Endothelial cell of umbilical vein (primary cell): ENCODE results near the gene POU2F3. TPM values are rescaled to one million over a fixed set of nuclear protein-coding genes. Genes with fewer than 3 reads are reported as not detected.

Source experiments
- BruUV-seq: library from RNA; stranded (reverse); fragments of 400-500 nt; replicated peaks from 2 replicates; lab custom pipeline; 2021; lab: Mats Ljungman, UMichigan
- CTCF ChIA-PET: fragments of 300-600, 350-600 bp; sonication (Branson Sonifier 250); formaldehyde crosslinking; loops from one replicate; lab custom pipeline; 2021; ENCODE audit warnings: antibody characterized with exemption, inconsistent platforms; lab: Charles Lee
- POLR2A ChIA-PET: fragments of 300-600, 350-600 bp; sonication (Branson Sonifier 250); formaldehyde crosslinking; loops from one replicate; lab custom pipeline; 2021; ENCODE audit warnings: antibody characterized with exemption, inconsistent platforms; lab: Charles Lee
- DNase-seq: peaks from one replicate; pipeline ENCODE4 v3.0.0-alpha.2; 2011; ENCODE audit warnings: low read depth, low spot score
- FAIRE-seq: peaks from 2 replicates; lab custom pipeline; 2011; peaks lifted over from hg19 to GRCh38; lab: Jason Lieb, UNC
- H2AFZ ChIP-seq: 2 replicates; pipeline ENCODE4 v1.6.0; 2012; ENCODE audit warnings: low read depth, low read length, control low read depth, inconsistent platforms
- H3K27ac ChIP-seq: 2 replicates; pipeline ENCODE4 v1.5.1; 2011; ENCODE audit warnings: low read depth, mild to moderate bottlenecking, control low read depth, low read length, moderate library complexity; ENCODE audit not compliant: insufficient read depth
- H3K27me3 ChIP-seq, 2 experiments: 2 replicates each; pipeline versions ENCODE4 v1.6.0 to v1.6.1; 2011; ENCODE audit warnings: low read length in 2 of 2, mixed read lengths in 1 of 2; ENCODE audit not compliant: control insufficient read depth in 2 of 2, insufficient read depth in 2 of 2
- H3K36me3 ChIP-seq, 2 experiments: 2 replicates in 1 of 2; 3 replicates in 1 of 2; pipeline ENCODE4 v1.5.1; 2011; ENCODE audit warnings: low read length in 2 of 2, mild to moderate bottlenecking in 1 of 2, moderate library complexity in 1 of 2; ENCODE audit not compliant: control insufficient read depth in 2 of 2, insufficient read depth in 2 of 2; ENCODE audit errors: extremely low read depth in 1 of 2
- H3K4me1 ChIP-seq: 3 replicates; pipeline ENCODE4 v1.5.1; 2011; ENCODE audit warnings: mild to moderate bottlenecking, low read length; ENCODE audit not compliant: control insufficient read depth, insufficient read depth; ENCODE audit errors: extremely low read depth
- H3K4me2 ChIP-seq: 2 replicates; pipeline ENCODE4 v1.6.1; 2011; ENCODE audit warnings: low read length, control low read depth, mixed read lengths; ENCODE audit not compliant: insufficient read depth
- H3K4me3 ChIP-seq, 3 experiments: fragments of 200-600 bp in 1 of 3; sonication (generic), shearing (Covaris generic) in 1 of 3; replicated peaks in 1 of 3; 2 replicates each; pipeline ENCODE4 v1.5.1; 2011 to 2016; ENCODE audit warnings: control low read depth in 3 of 3, low read length in 3 of 3, mild to moderate bottlenecking in 2 of 3, inconsistent platforms in 1 of 3, low read depth in 1 of 3, moderate library complexity in 1 of 3; ENCODE audit not compliant: insufficient read depth in 1 of 3
- H3K79me2 ChIP-seq: 2 replicates; pipeline ENCODE4 v1.6.0; 2012; ENCODE audit warnings: low read length, inconsistent platforms; ENCODE audit not compliant: control insufficient read depth, insufficient read depth
- H3K9ac ChIP-seq: replicated peaks from 2 replicates; pipeline ENCODE3; 2011; ENCODE audit warnings: low read length, control low read depth; ENCODE audit not compliant: insufficient read depth; ENCODE audit errors: extremely low read depth
- H3K9me1 ChIP-seq: replicated peaks from 3 replicates; pipeline ENCODE4 v1.6.0; 2011; ENCODE audit warnings: mild to moderate bottlenecking, low read length; ENCODE audit not compliant: control insufficient read depth, insufficient read depth; ENCODE audit errors: extremely low read depth
- H3K9me3 ChIP-seq: replicated peaks from 2 replicates; pipeline ENCODE4 v1.5.1; 2012; ENCODE audit warnings: low read length, inconsistent platforms; ENCODE audit not compliant: control insufficient read depth, insufficient read depth
- H4K20me1 ChIP-seq: replicated peaks from 2 replicates; pipeline ENCODE3; 2011; ENCODE audit warnings: mild to moderate bottlenecking, low read length; ENCODE audit not compliant: control insufficient read depth, insufficient read depth; ENCODE audit errors: extremely low read depth
- CTCF ChIP-seq, 2 donors: IDR thresholded peaks; 1 replicate in 1 of 2; 2 replicates in 1 of 2; pipeline ENCODE4 v1.5.1; 2011; ENCODE audit warnings: low read length in 2 of 2, mild to moderate bottlenecking in 2 of 2, moderate library complexity in 2 of 2, control low read depth in 1 of 2, inconsistent platforms in 1 of 2, low read depth in 1 of 2; ENCODE audit not compliant: insufficient read depth in 1 of 2; ENCODE audit errors: extremely low read depth in 1 of 2
- EZH2 ChIP-seq: IDR thresholded peaks from 2 replicates; pipeline ENCODE4 v1.6.1; 2012; ENCODE audit warnings: borderline replicate concordance, low read depth, mild to moderate bottlenecking, moderate library complexity, low read length, inconsistent platforms; ENCODE audit not compliant: severe bottlenecking
- FOS ChIP-seq: IDR thresholded peaks from 2 replicates; pipeline ENCODE4 v1.6.1; 2011; ENCODE audit warnings: mild to moderate bottlenecking, low read length, moderate library complexity, borderline replicate concordance; ENCODE audit not compliant: insufficient read depth
- GATA2 ChIP-seq: IDR thresholded peaks from 2 replicates; pipeline ENCODE4 v1.7.0; 2011; ENCODE audit warnings: low read depth, mild to moderate bottlenecking, moderate library complexity, mixed read lengths, low read length; ENCODE audit not compliant: insufficient read length, insufficient read depth
- JUN ChIP-seq: IDR thresholded peaks from 2 replicates; pipeline ENCODE4 v1.6.1; 2011; ENCODE audit warnings: borderline replicate concordance, low read depth; ENCODE audit not compliant: insufficient read length, insufficient read depth
- MAX ChIP-seq: IDR thresholded peaks from 2 replicates; pipeline ENCODE4 v1.6.1; 2011; ENCODE audit not compliant: insufficient read depth, insufficient read length
- MYC ChIP-seq: IDR thresholded peaks from one replicate; pipeline ENCODE4 v1.6.1; 2011; ENCODE audit warnings: mild to moderate bottlenecking, low read depth, low read length
- POLR2A ChIP-seq: IDR thresholded peaks from 2 replicates; pipeline ENCODE4 v1.6.1; 2012; ENCODE audit warnings: low read depth, mild to moderate bottlenecking, control low read depth, low read length
- POLR2AphosphoS5 ChIP-seq: IDR thresholded peaks from 2 replicates; pipeline ENCODE4 v1.6.1; 2012; ENCODE audit warnings: low read depth, mild to moderate bottlenecking, control low read depth, low read length, moderate library complexity; ENCODE audit not compliant: insufficient read depth
- dilution Hi-C: fragments of 300-500 bp; cut with MboI; formaldehyde crosslinking; loops from one replicate; pipeline ENCODE4 v1.15.0; 2019; ENCODE audit warnings: low sequenced_read_pairs; ENCODE audit not compliant: extremely low pct_ligation_motif_present
- intact Hi-C: fragments of 100-400 bp; cut with micrococcal nuclease; formaldehyde crosslinking; loops from one replicate; pipeline ENCODE4 v1.10.0; 2022
- polyA plus RNA-seq, 4 experiments: library from polyadenylated mRNA; depleted of rRNA in 3 of 4; stranded (reverse) in 3 of 4; unstranded in 1 of 4; fragments of >200 nt; gene quantifications; 2 replicates each; pipeline versions ENCODE4 v1.2.1 to v1.2.3, GENCODE V29; 2011 to 2012; ENCODE audit warnings: missing spikeins in 1 of 4
- total RNA-seq: library from RNA; stranded (reverse); gene quantifications from 2 replicates; pipeline ENCODE4 v1.2.3, GENCODE V29; 2021

POU2F3 gene
- total and polyA plus RNA-seq, 2 donors (not counting 3 experiments of a cell fraction or from before 2014, with no cell fraction given) = 0.06 TPM; not detected in 1

- CTCF ChIA-PET = interaction anchor here (1.4 to 2.2 kb wide), 5 partner anchors 9 to 76 kb away, joined by 4 to 10 read pairs (median 8); no protein-coding TSS in a partner anchor
- intact Hi-C loops = no loop called here
- Histone ChIP-seq H3K36me3 (no peaks in the 10 kb centered on the region), H3K4me2 (no peak overlapping the region), H3K79me2 (no peaks in the 10 kb centered on the region), H4K20me1 (no peaks in the 10 kb centered on the region), H3K4me1 (peaks cover 4% of the 10 kb centered on the region), H3K27ac (no peak overlapping the region), H3K27me3 (peaks cover 41 to 54% of the 10 kb centered on the region in 2 experiments), H3K4me3 (no peak overlapping the region), H3K9ac (no peak overlapping the region), H2AFZ (no peak overlapping the region), H3K9me1 (no peaks in the 10 kb centered on the region), H3K9me3 (no peaks in the 10 kb centered on the region)
- DNase-seq (no peak), FAIRE-seq (no peak)
- POLR2A ChIA-PET = no interaction called here
- dilution Hi-C loops = no loop called here
- no peak for TF ChIP-seq MYC
- no peak for TF ChIP-seq MAX
- TF ChIP-seq POLR2A = no peak
- TF ChIP-seq FOS = no peak
- TF ChIP-seq EZH2 = no peak
- TF ChIP-seq POLR2AphosphoS5 = no peak
- TF ChIP-seq CTCF (IDR thresholded peaks at IDR 0.05; ENCODE audit: extremely low read depth in 1 of 2, insufficient read depth in 1 of 2, low read depth in 1 of 2, low read length in 2 of 2) = no peak
- no peak for TF ChIP-seq JUN
- TF ChIP-seq GATA2 = no peak
- no TSS peak for BruUV-seq
These were observed 4.8 kb downstream of the POU2F3 start for GRCh38 chr11:120244476-120245365.
